KMS-11 (cell line): ENCODE measurements around the gene GPC3.

Experiments used
- H2AFZ ChIP-seq: fragments of 200-600 bp; sonication (generic); 2 replicates; pipeline ENCODE4 v1.6.1; 2016; ENCODE audit warnings: antibody characterized with exemption, mixed run types, low read depth
- H3K27ac ChIP-seq: fragments of 200-600 bp; sonication (generic); 2 replicates; pipeline ENCODE4 v1.6.1; 2016; ENCODE audit warnings: mild to moderate bottlenecking, mixed run types
- H3K27me3 ChIP-seq: fragments of 200-600 bp; sonication (generic); 2 replicates; pipeline ENCODE4 v1.6.1; 2017; ENCODE audit warnings: mild to moderate bottlenecking, low read depth, mixed run types, moderate library complexity; ENCODE audit not compliant: insufficient read depth
- H3K36me3 ChIP-seq: fragments of 200-600 bp; sonication (generic); 2 replicates; pipeline ENCODE4 v1.6.1; 2017; ENCODE audit warnings: mild to moderate bottlenecking, mixed run types; ENCODE audit not compliant: insufficient read depth
- H3K4me1 ChIP-seq: fragments of 200-600 bp; sonication (generic); 2 replicates; pipeline ENCODE4 v1.6.1; 2016; ENCODE audit warnings: mild to moderate bottlenecking, low read depth, mixed run types; ENCODE audit not compliant: poor library complexity, severe bottlenecking
- H3K4me2 ChIP-seq: fragments of 200-600 bp; sonication (generic); 2 replicates; pipeline ENCODE4 v1.7.0; 2016; ENCODE audit warnings: mild to moderate bottlenecking, mixed run types
- H3K4me3 ChIP-seq: fragments of 200-600 bp; sonication (generic); IDR thresholded peaks from 2 replicates; pipeline ENCODE4 v1.6.1; 2017; ENCODE audit warnings: low read depth, low read length, mixed read lengths; ENCODE audit not compliant: insufficient read depth
- H3K79me2 ChIP-seq: fragments of 200-600 bp; sonication (generic); 2 replicates; pipeline ENCODE4 v1.6.1; 2016; ENCODE audit warnings: low read depth, mixed run types; ENCODE audit not compliant: insufficient read depth
- H3K9ac ChIP-seq: fragments of 200-600 bp; sonication (generic); 2 replicates; pipeline ENCODE4 v1.6.1; 2016; ENCODE audit warnings: mild to moderate bottlenecking, mixed run types
- H4K20me1 ChIP-seq: fragments of 200-600 bp; sonication (generic); 2 replicates; pipeline ENCODE4 v1.6.1; 2016; ENCODE audit warnings: mild to moderate bottlenecking, mixed run types; ENCODE audit not compliant: insufficient read depth
- CTCF ChIP-seq: fragments of 200-600 bp; sonication (generic); conservative IDR thresholded peaks from 2 replicates; pipeline ENCODE4 v1.6.1; 2017; ENCODE audit warnings: low read depth, mild to moderate bottlenecking, antibody characterized with exemption, low read length, moderate library complexity, mixed read lengths

GPC3 gene

GRCh38 chrX:133575501-133576136, 409.8 kb downstream of the GPC3 start:
- Histone ChIP-seq H3K79me2 (no peaks in the 10 kb centered on the region), H3K4me3 (no peak overlapping the region), H3K36me3 (no peaks in the 10 kb centered on the region), H3K27me3 (no peaks in the 10 kb centered on the region), H3K4me1 (no peaks in the 10 kb centered on the region), H2AFZ (no peak overlapping the region), H4K20me1 (no peaks in the 10 kb centered on the region), H3K4me2 (no peak overlapping the region), H3K9ac (no peak overlapping the region), H3K27ac (no peak overlapping the region)
- TF ChIP-seq CTCF: no peak

- Histone ChIP-seq H2AFZ (no peak overlapping the region), H3K4me1 (no peaks in the 10 kb centered on the region), H3K9ac (no peak overlapping the region), H3K4me2 (no peak overlapping the region), H3K79me2 (no peaks in the 10 kb centered on the region), H3K27ac (no peak overlapping the region), H3K36me3 (no peaks in the 10 kb centered on the region), H3K27me3 (no peaks in the 10 kb centered on the region), H4K20me1 (no peaks in the 10 kb centered on the region), H3K4me3 (no peak overlapping the region)
- TF ChIP-seq CTCF: no peak
Observed at GRCh38 chrX:133574716-133575115, 410.7 kb downstream of the GPC3 start.

- no peak overlapping the region for H3K4me3 ChIP-seq
- no peak overlapping the region for H3K9ac ChIP-seq
- no peak for TF ChIP-seq CTCF
- H3K4me1 ChIP-seq: no peaks in the 10 kb centered on the region
- no peaks in the 10 kb centered on the region for H4K20me1 ChIP-seq
- H3K4me2 ChIP-seq: no peak overlapping the region
- H3K36me3 ChIP-seq: no peaks in the 10 kb centered on the region
- no peaks in the 10 kb centered on the region for H3K79me2 ChIP-seq
- no peaks in the 10 kb centered on the region for H3K27me3 ChIP-seq
- no peak overlapping the region for H3K27ac ChIP-seq
- no peak overlapping the region for H2AFZ ChIP-seq
Observed at GRCh38 chrX:133570549-133570948, 414.8 kb downstream of the GPC3 start.

GRCh38 chrX:133569217-133569616, 416.2 kb downstream of the GPC3 start:
- H3K27ac ChIP-seq: no peak overlapping the region
- no peak for TF ChIP-seq CTCF
- H3K36me3 ChIP-seq: no peaks in the 10 kb centered on the region
- no peak overlapping the region for H3K4me3 ChIP-seq
- H3K4me2 ChIP-seq: no peak overlapping the region
- H2AFZ ChIP-seq: no peak overlapping the region
- H3K79me2 ChIP-seq: no peaks in the 10 kb centered on the region
- H3K4me1 ChIP-seq: no peaks in the 10 kb centered on the region
- no peaks in the 10 kb centered on the region for H3K27me3 ChIP-seq
- H3K9ac ChIP-seq: no peak overlapping the region
- H4K20me1 ChIP-seq: no peaks in the 10 kb centered on the region
